Endothelial cell of umbilical vein (primary cell): ENCODE results near the gene FBXO8. TPM values are rescaled to one million over a fixed set of nuclear protein-coding genes. Genes with fewer than 3 reads are reported as not detected.

ENCODE experiments used
- BruUV-seq: library from RNA; stranded (reverse); fragments of 400-500 nt; replicated peaks from 2 replicates; lab custom pipeline; 2021; lab: Mats Ljungman, UMichigan
- CTCF ChIA-PET: fragments of 300-600, 350-600 bp; sonication (Branson Sonifier 250); formaldehyde crosslinking; loops from one replicate; lab custom pipeline; 2021; ENCODE audit warnings: antibody characterized with exemption, inconsistent platforms; lab: Charles Lee
- POLR2A ChIA-PET: fragments of 300-600, 350-600 bp; sonication (Branson Sonifier 250); formaldehyde crosslinking; loops from one replicate; lab custom pipeline; 2021; ENCODE audit warnings: antibody characterized with exemption, inconsistent platforms; lab: Charles Lee
- DNase-seq: peaks from one replicate; pipeline ENCODE4 v3.0.0-alpha.2; 2011; ENCODE audit warnings: low read depth, low spot score
- FAIRE-seq: peaks from 2 replicates; lab custom pipeline; 2011; peaks lifted over from hg19 to GRCh38; lab: Jason Lieb, UNC
- H2AFZ ChIP-seq: 2 replicates; pipeline ENCODE4 v1.6.0; 2012; ENCODE audit warnings: low read depth, low read length, control low read depth, inconsistent platforms
- H3K27ac ChIP-seq: 2 replicates; pipeline ENCODE4 v1.5.1; 2011; ENCODE audit warnings: low read depth, mild to moderate bottlenecking, control low read depth, low read length, moderate library complexity; ENCODE audit not compliant: insufficient read depth
- H3K27me3 ChIP-seq, 2 experiments: 2 replicates each; pipeline versions ENCODE4 v1.6.0 to v1.6.1; 2011; ENCODE audit warnings: low read length in 2 of 2, mixed read lengths in 1 of 2; ENCODE audit not compliant: control insufficient read depth in 2 of 2, insufficient read depth in 2 of 2
- H3K36me3 ChIP-seq, 2 experiments: 2 replicates in 1 of 2; 3 replicates in 1 of 2; pipeline ENCODE4 v1.5.1; 2011; ENCODE audit warnings: low read length in 2 of 2, mild to moderate bottlenecking in 1 of 2, moderate library complexity in 1 of 2; ENCODE audit not compliant: control insufficient read depth in 2 of 2, insufficient read depth in 2 of 2; ENCODE audit errors: extremely low read depth in 1 of 2
- H3K4me1 ChIP-seq: 3 replicates; pipeline ENCODE4 v1.5.1; 2011; ENCODE audit warnings: mild to moderate bottlenecking, low read length; ENCODE audit not compliant: control insufficient read depth, insufficient read depth; ENCODE audit errors: extremely low read depth
- H3K4me2 ChIP-seq: 2 replicates; pipeline ENCODE4 v1.6.1; 2011; ENCODE audit warnings: low read length, control low read depth, mixed read lengths; ENCODE audit not compliant: insufficient read depth
- H3K4me3 ChIP-seq, 3 experiments: fragments of 200-600 bp in 1 of 3; sonication (generic), shearing (Covaris generic) in 1 of 3; replicated peaks in 1 of 3; 2 replicates each; pipeline ENCODE4 v1.5.1; 2011 to 2016; ENCODE audit warnings: control low read depth in 3 of 3, low read length in 3 of 3, mild to moderate bottlenecking in 2 of 3, inconsistent platforms in 1 of 3, low read depth in 1 of 3, moderate library complexity in 1 of 3; ENCODE audit not compliant: insufficient read depth in 1 of 3
- H3K79me2 ChIP-seq: 2 replicates; pipeline ENCODE4 v1.6.0; 2012; ENCODE audit warnings: low read length, inconsistent platforms; ENCODE audit not compliant: control insufficient read depth, insufficient read depth
- H3K9ac ChIP-seq: replicated peaks from 2 replicates; pipeline ENCODE3; 2011; ENCODE audit warnings: low read length, control low read depth; ENCODE audit not compliant: insufficient read depth; ENCODE audit errors: extremely low read depth
- H3K9me1 ChIP-seq: replicated peaks from 3 replicates; pipeline ENCODE4 v1.6.0; 2011; ENCODE audit warnings: mild to moderate bottlenecking, low read length; ENCODE audit not compliant: control insufficient read depth, insufficient read depth; ENCODE audit errors: extremely low read depth
- H3K9me3 ChIP-seq: replicated peaks from 2 replicates; pipeline ENCODE4 v1.5.1; 2012; ENCODE audit warnings: low read length, inconsistent platforms; ENCODE audit not compliant: control insufficient read depth, insufficient read depth
- H4K20me1 ChIP-seq: replicated peaks from 2 replicates; pipeline ENCODE3; 2011; ENCODE audit warnings: mild to moderate bottlenecking, low read length; ENCODE audit not compliant: control insufficient read depth, insufficient read depth; ENCODE audit errors: extremely low read depth
- CTCF ChIP-seq, 2 donors: IDR thresholded peaks; 1 replicate in 1 of 2; 2 replicates in 1 of 2; pipeline ENCODE4 v1.5.1; 2011; ENCODE audit warnings: low read length in 2 of 2, mild to moderate bottlenecking in 2 of 2, moderate library complexity in 2 of 2, control low read depth in 1 of 2, inconsistent platforms in 1 of 2, low read depth in 1 of 2; ENCODE audit not compliant: insufficient read depth in 1 of 2; ENCODE audit errors: extremely low read depth in 1 of 2
- EZH2 ChIP-seq: IDR thresholded peaks from 2 replicates; pipeline ENCODE4 v1.6.1; 2012; ENCODE audit warnings: borderline replicate concordance, low read depth, mild to moderate bottlenecking, moderate library complexity, low read length, inconsistent platforms; ENCODE audit not compliant: severe bottlenecking
- FOS ChIP-seq: IDR thresholded peaks from 2 replicates; pipeline ENCODE4 v1.6.1; 2011; ENCODE audit warnings: mild to moderate bottlenecking, low read length, moderate library complexity, borderline replicate concordance; ENCODE audit not compliant: insufficient read depth
- GATA2 ChIP-seq: IDR thresholded peaks from 2 replicates; pipeline ENCODE4 v1.7.0; 2011; ENCODE audit warnings: low read depth, mild to moderate bottlenecking, moderate library complexity, mixed read lengths, low read length; ENCODE audit not compliant: insufficient read length, insufficient read depth
- JUN ChIP-seq: IDR thresholded peaks from 2 replicates; pipeline ENCODE4 v1.6.1; 2011; ENCODE audit warnings: borderline replicate concordance, low read depth; ENCODE audit not compliant: insufficient read length, insufficient read depth
- MAX ChIP-seq: IDR thresholded peaks from 2 replicates; pipeline ENCODE4 v1.6.1; 2011; ENCODE audit not compliant: insufficient read depth, insufficient read length
- MYC ChIP-seq: IDR thresholded peaks from one replicate; pipeline ENCODE4 v1.6.1; 2011; ENCODE audit warnings: mild to moderate bottlenecking, low read depth, low read length
- POLR2A ChIP-seq: IDR thresholded peaks from 2 replicates; pipeline ENCODE4 v1.6.1; 2012; ENCODE audit warnings: low read depth, mild to moderate bottlenecking, control low read depth, low read length
- POLR2AphosphoS5 ChIP-seq: IDR thresholded peaks from 2 replicates; pipeline ENCODE4 v1.6.1; 2012; ENCODE audit warnings: low read depth, mild to moderate bottlenecking, control low read depth, low read length, moderate library complexity; ENCODE audit not compliant: insufficient read depth
- dilution Hi-C: fragments of 300-500 bp; cut with MboI; formaldehyde crosslinking; loops from one replicate; pipeline ENCODE4 v1.15.0; 2019; ENCODE audit warnings: low sequenced_read_pairs; ENCODE audit not compliant: extremely low pct_ligation_motif_present
- intact Hi-C: fragments of 100-400 bp; cut with micrococcal nuclease; formaldehyde crosslinking; loops from one replicate; pipeline ENCODE4 v1.10.0; 2022
- polyA plus RNA-seq, 4 experiments: library from polyadenylated mRNA; depleted of rRNA in 3 of 4; stranded (reverse) in 3 of 4; unstranded in 1 of 4; fragments of >200 nt; gene quantifications; 2 replicates each; pipeline versions ENCODE4 v1.2.1 to v1.2.3, GENCODE V29; 2011 to 2012; ENCODE audit warnings: missing spikeins in 1 of 4
- total RNA-seq: library from RNA; stranded (reverse); gene quantifications from 2 replicates; pipeline ENCODE4 v1.2.3, GENCODE V29; 2021

FBXO8 gene
- total and polyA plus RNA-seq, 2 donors (not counting 3 experiments of a cell fraction or from before 2014, with no cell fraction given), result 9.9 to 14.5 TPM

- DNase-seq (no peak), FAIRE-seq (no peak)
- no peak overlapping the region for H3K4me3 ChIP-seq
- H2AFZ ChIP-seq, result no peak overlapping the region
- H3K79me2 ChIP-seq, result peaks cover 23% of the 10 kb centered on the region
- BruUV-seq, result no TSS peak
- no peak overlapping the region for H3K4me2 ChIP-seq
- no peaks in the 10 kb centered on the region for H3K9me1 ChIP-seq
- no peak for TF ChIP-seq MYC
- TF ChIP-seq EZH2, result no peak
- TF ChIP-seq FOS, result no peak
- TF ChIP-seq GATA2, result no peak
- no peak for TF ChIP-seq POLR2AphosphoS5
- no peak for TF ChIP-seq CTCF (IDR thresholded peaks at IDR 0.05; ENCODE audit: extremely low read depth in 1 of 2, insufficient read depth in 1 of 2, low read depth in 1 of 2, low read length in 2 of 2)
- no peak for TF ChIP-seq MAX
- no peak for TF ChIP-seq JUN
- TF ChIP-seq POLR2A, result no peak
- ChIA-PET CTCF (no interaction called here), POLR2A (no interaction called here)
- H3K27ac ChIP-seq, result no peak overlapping the region
- H3K4me1 ChIP-seq, result peaks cover 17% of the 10 kb centered on the region
- dilution Hi-C loops (no loop called here), intact Hi-C loops (no loop called here)
- no peaks in the 10 kb centered on the region for H3K36me3 ChIP-seq
- H3K27me3 ChIP-seq, result no peaks in the 10 kb centered on the region
- no peak overlapping the region for H3K9ac ChIP-seq
- H3K9me3 ChIP-seq, result no peaks in the 10 kb centered on the region
- no peaks in the 10 kb centered on the region for H4K20me1 ChIP-seq
Observed at GRCh38 chr4:174286870-174287269, 3.4 kb upstream of the FBXO8 start.
